ENCODE results near the gene LAMA2. TPM values are rescaled to one million over a fixed set of nuclear protein-coding genes. Genes with fewer than 3 reads are reported as not detected.

LAMA2 gene
- total and polyA plus RNA-seq, 2 of the 13 experiments (the other 11 are each of a cell fraction or from before 2014, with no cell fraction given): 0.11 to 0.28 TPM

- CTCF ChIA-PET (ENCODE audit: low intra/inter-chr PET ratio, low total read pairs): interaction anchor here (0.7 to 3.5 kb wide), 6 partner anchors 69 to 522 kb away, joined by 3 to 21 read pairs (median 10); no protein-coding TSS in a partner anchor
- H3K4me1 ChIP-seq (ENCODE audit: insufficient read depth, low read length): peaks cover 33% of the 10 kb centered on the region
- in situ Hi-C loops (cut with HindIII; ENCODE audit: extremely low pct_ligation_motif_present, low pct_unique_long_range_greater_than_20kb): loop anchor here (25.0 kb wide), 1 partner anchor 439 kb away; no protein-coding TSS in a partner anchor
- no peak overlapping the region for H3K4me2 ChIP-seq (ENCODE audit: low read depth, low read length)
- DNase-seq (ENCODE audit: low spot score) (no peak), FAIRE-seq (no peak), ATAC-seq (no peak)
- no TSS peak for BruUV-seq (replicated peaks)
- POLR2A ChIA-PET: no interaction called here
- H3K79me2 ChIP-seq (ENCODE audit: insufficient read depth, low read length): no peaks in the 10 kb centered on the region
- no peak overlapping the region for H3K4me3 ChIP-seq (replicated peaks in 1 of 3; ENCODE audit: insufficient read depth in 1 of 3, low read depth in 2 of 3, low read length in 3 of 3)
- H2AFZ ChIP-seq (ENCODE audit: low read length): no peak overlapping the region
- H3K9ac ChIP-seq (ENCODE audit: insufficient read depth, low read depth, low read length): no peak overlapping the region
- TF ChIP-seq ZNF512 (CRISPR knock-in tag; IDR thresholded peaks at IDR 0.05) (no peak), ZNF879 (CRISPR knock-in tag; IDR thresholded peaks at IDR 0.05) (no peak), HOXA7 (CRISPR knock-in tag; IDR thresholded peaks at IDR 0.05) (no peak), HMG20B (CRISPR knock-in tag; conservative IDR thresholded peaks at IDR 0.05) (no peak), PHF21A (CRISPR knock-in tag; IDR thresholded peaks at IDR 0.05) (no peak), SP2 (CRISPR knock-in tag; IDR thresholded peaks at IDR 0.05) (no peak), ZFP37 (CRISPR knock-in tag; IDR thresholded peaks at IDR 0.05; ENCODE audit: borderline replicate concordance) (no peak), NR1H2 (CRISPR knock-in tag; IDR thresholded peaks at IDR 0.05; ENCODE audit: borderline replicate concordance, low read depth) (no peak), NR2F6 (IDR thresholded peaks at IDR 0.05) (no peak), NR2F6 (CRISPR knock-in tag; IDR thresholded peaks at IDR 0.05) (no peak), USF2 (IDR thresholded peaks at IDR 0.05; ENCODE audit: low read depth, low read length) (no peak), USF2 (CRISPR knock-in tag; IDR thresholded peaks at IDR 0.05; ENCODE audit: borderline replicate concordance) (no peak), ZNF326 (CRISPR knock-in tag; IDR thresholded peaks at IDR 0.05; ENCODE audit: borderline replicate concordance) (no peak), KLF15 (CRISPR knock-in tag; IDR thresholded peaks at IDR 0.05; ENCODE audit: borderline replicate concordance) (no peak), ZNF253 (CRISPR knock-in tag; IDR thresholded peaks at IDR 0.05; ENCODE audit: borderline replicate concordance) (no peak), MEIS2 (CRISPR knock-in tag; IDR thresholded peaks at IDR 0.05) (no peak), ELK4 (CRISPR knock-in tag; IDR thresholded peaks at IDR 0.05; ENCODE audit: borderline replicate concordance) (no peak), KLF12 (CRISPR knock-in tag; IDR thresholded peaks at IDR 0.05; ENCODE audit: borderline replicate concordance) (no peak), JUN (CRISPR knock-in tag; IDR thresholded peaks at IDR 0.05) (no peak), ZNF468 (CRISPR knock-in tag; IDR thresholded peaks at IDR 0.05) (no peak), TP53 (CRISPR knock-in tag; conservative IDR thresholded peaks at IDR 0.05) (no peak)
- H3K27ac ChIP-seq (ENCODE audit: extremely low read length, insufficient read depth, low read length): no peak overlapping the region
- intact Hi-C loops (cut with micrococcal nuclease; ENCODE audit: unreplicated experiment): loop anchor here (2.0 kb wide), 2 partner anchors 68 to 232 kb away; no protein-coding TSS in a partner anchor
- WGBS (ENCODE audit: low lambda C conversion rate): 88% methylated on average over 2 of the region's 2 CpGs
- no peaks in the 10 kb centered on the region for H3K27me3 ChIP-seq (ENCODE audit: control insufficient read depth in 1 of 2, insufficient read depth in 2 of 2, low read length in 2 of 2)
- no peaks in the 10 kb centered on the region for H3K9me3 ChIP-seq (ENCODE audit: low read length)
- no peaks in the 10 kb centered on the region for H3K36me3 ChIP-seq (replicated peaks in 1 of 2; ENCODE audit: control insufficient read depth in 1 of 2, insufficient read depth in 2 of 2, low read length in 2 of 2)
- no peaks in the 10 kb centered on the region for H4K20me1 ChIP-seq (ENCODE audit: insufficient read depth, low read length)
Observed at GRCh38 chr6:129498541-129498940, 615.6 kb downstream of the LAMA2 start.

Measured in HepG2 (cell line).